ENCODE measurements around the gene ANKS4B. TPM values are rescaled to one million over a fixed set of nuclear protein-coding genes. Genes with fewer than 3 reads are reported as not detected.
"Not testable (repeated sequence)": the region's sequence is repeated elsewhere in the genome, so short reads cannot be mapped to it uniquely, and the experiment has no call there.

The ANKS4B gene
- total RNA-seq, 1 donor from 2014 or later = not detected

GRCh38 chr16:21284414-21284813 is 50.9 kb downstream of the ANKS4B start:
- intact Hi-C loops (cut with micrococcal nuclease) = no loop called here

- intact Hi-C loops (cut with micrococcal nuclease) = no loop called here
These were observed 51.8 kb downstream of the ANKS4B start for GRCh38 chr16:21285314-21285713.

- intact Hi-C loops (cut with micrococcal nuclease) = not testable (repeated sequence)
These were observed 56.3 kb downstream of the ANKS4B start for GRCh38 chr16:21289789-21290188.

GRCh38 chr16:21300309-21301167 is 67.0 kb downstream of the ANKS4B start:
- intact Hi-C loops (cut with micrococcal nuclease) = loop anchor here (2.0 to 5.0 kb wide), 3 partner anchors 113 to 398 kb away; partner anchors contain the start of genes DCUN1D3, LDAF1 and LYRM1

- intact Hi-C loops (cut with micrococcal nuclease) = loop anchor here (2.0 to 5.0 kb wide), 3 partner anchors 114 to 399 kb away; partner anchors contain the start of genes DCUN1D3, LDAF1 and LYRM1
These were observed 67.8 kb downstream of the ANKS4B start for GRCh38 chr16:21301168-21301894.

GRCh38 chr16:21301895-21302291 is 68.4 kb downstream of the ANKS4B start:
- intact Hi-C loops (cut with micrococcal nuclease) = loop anchor here (2.0 to 5.0 kb wide), 3 partner anchors 115 to 400 kb away; partner anchors contain the start of genes DCUN1D3, LDAF1 and LYRM1

GRCh38 chr16:21302454-21302853 is 69.0 kb downstream of the ANKS4B start:
- intact Hi-C loops (cut with micrococcal nuclease) = loop anchor here (5.0 kb wide), 2 partner anchors 115 to 400 kb away; partner anchors contain the start of genes DCUN1D3 and LYRM1

GRCh38 chr16:21302898-21303528 is 69.5 kb downstream of the ANKS4B start:
- intact Hi-C loops (cut with micrococcal nuclease) = loop anchor here (5.0 kb wide), 2 partner anchors 116 to 401 kb away; partner anchors contain the start of genes DCUN1D3 and LYRM1

Other genes starting within 250 kb of the ANKS4B start
- gene DNAH3, start 82.9 kb upstream of the ANKS4B start, total RNA-seq = 0.02 TPM in 1 of 2 replicates, not detected in the other
- 8.0 and 8.6 TPM in 2 replicates for gene LDAF1, start 75.0 kb upstream of the ANKS4B start, total RNA-seq
- not detected in 2 replicates for gene ZP2, start 22.1 kb upstream of the ANKS4B start, total RNA-seq
- not detected in 2 replicates for gene CRYM, start 44.6 kb downstream of the ANKS4B start, total RNA-seq